Measurements from ENCODE around the gene GJB1.

DNA sequence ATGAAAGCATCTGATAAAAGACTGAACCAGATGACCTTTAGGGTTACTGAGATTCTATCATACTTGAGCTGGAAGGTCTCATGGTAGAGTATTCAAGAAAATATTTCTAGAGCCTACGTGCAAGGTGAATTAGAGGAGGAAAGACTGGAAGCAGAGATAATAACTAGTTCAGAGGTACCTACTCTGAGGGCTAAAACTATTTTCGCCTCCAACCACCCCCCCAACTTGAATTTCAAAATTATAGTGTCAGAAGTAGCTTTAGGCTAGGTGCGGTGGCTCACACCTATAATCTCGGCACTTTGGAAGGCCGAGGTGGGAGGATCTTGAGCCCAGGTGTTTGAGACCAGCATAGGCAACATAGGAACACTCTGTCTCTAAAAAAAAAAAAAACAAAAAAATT lies 47.5 kb upstream of the GJB1 start:
- TF ChIP-seq, protein P1, sequence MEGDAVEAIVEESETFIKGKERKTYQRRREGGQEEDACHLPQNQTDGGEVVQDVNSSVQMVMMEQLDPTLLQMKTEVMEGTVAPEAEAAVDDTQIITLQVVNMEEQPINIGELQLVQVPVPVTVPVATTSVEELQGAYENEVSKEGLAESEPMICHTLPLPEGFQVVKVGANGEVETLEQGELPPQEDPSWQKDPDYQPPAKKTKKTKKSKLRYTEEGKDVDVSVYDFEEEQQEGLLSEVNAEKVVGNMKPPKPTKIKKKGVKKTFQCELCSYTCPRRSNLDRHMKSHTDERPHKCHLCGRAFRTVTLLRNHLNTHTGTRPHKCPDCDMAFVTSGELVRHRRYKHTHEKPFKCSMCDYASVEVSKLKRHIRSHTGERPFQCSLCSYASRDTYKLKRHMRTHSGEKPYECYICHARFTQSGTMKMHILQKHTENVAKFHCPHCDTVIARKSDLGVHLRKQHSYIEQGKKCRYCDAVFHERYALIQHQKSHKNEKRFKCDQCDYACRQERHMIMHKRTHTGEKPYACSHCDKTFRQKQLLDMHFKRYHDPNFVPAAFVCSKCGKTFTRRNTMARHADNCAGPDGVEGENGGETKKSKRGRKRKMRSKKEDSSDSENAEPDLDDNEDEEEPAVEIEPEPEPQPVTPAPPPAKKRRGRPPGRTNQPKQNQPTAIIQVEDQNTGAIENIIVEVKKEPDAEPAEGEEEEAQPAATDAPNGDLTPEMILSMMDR (IDR thresholded peaks at IDR 0.05; ENCODE audit: poor library complexity, severe bottlenecking), result no peak
- TF ChIP-seq RAD21 (conservative IDR thresholded peaks at IDR 0.05) (no peak), POLR2AphosphoS5 (IDR thresholded peaks at IDR 0.05) (no peak)
